Hepatocyte (in vitro differentiated cells): ENCODE data around the gene COPS7A. TPM values are rescaled to one million over a fixed set of nuclear protein-coding genes. Genes with fewer than 3 reads are reported as not detected.

Experiments
- DNase-seq: peaks from one replicate; pipeline ENCODE4 v3.0.0-alpha.2; 2016; ENCODE audit warnings: low spot score
- H2AFZ ChIP-seq: fragments of 200-600 bp; sonication (generic); 2 replicates; pipeline ENCODE4 v1.6.0; 2016; ENCODE audit warnings: antibody characterized with exemption, mild to moderate bottlenecking
- H3K27ac ChIP-seq: fragments of 200-600 bp; sonication (generic); 2 replicates; pipeline ENCODE4 v1.5.1; 2016; ENCODE audit warnings: mild to moderate bottlenecking
- H3K27me3 ChIP-seq: fragments of 200-600 bp; sonication (generic); 2 replicates; pipeline ENCODE4 v1.6.1; 2016
- H3K36me3 ChIP-seq: fragments of 200-600 bp; sonication (generic); replicated peaks from 2 replicates; pipeline ENCODE4 v1.5.1; 2016; ENCODE audit warnings: low read depth; ENCODE audit not compliant: insufficient read depth
- H3K4me1 ChIP-seq: fragments of 200-600 bp; sonication (generic); 2 replicates; pipeline ENCODE4 v1.5.1; 2016; ENCODE audit warnings: mild to moderate bottlenecking, moderate library complexity; ENCODE audit not compliant: insufficient read depth
- H3K4me2 ChIP-seq: fragments of 200-600 bp; sonication (generic); 2 replicates; pipeline ENCODE4 v1.6.0; 2016
- H3K4me3 ChIP-seq: fragments of 200-600 bp; sonication (generic); 2 replicates; pipeline ENCODE4 v1.5.1; 2016; ENCODE audit warnings: mild to moderate bottlenecking
- H3K79me2 ChIP-seq: fragments of 200-600 bp; sonication (generic); 2 replicates; pipeline ENCODE4 v1.6.0; 2017; ENCODE audit warnings: mild to moderate bottlenecking
- H3K9me2 ChIP-seq: fragments of 200-600 bp; sonication (generic); replicated peaks from 2 replicates; pipeline ENCODE4 v1.6.0; 2017; ENCODE audit warnings: mild to moderate bottlenecking; ENCODE audit not compliant: insufficient read depth
- H3K9me3 ChIP-seq: fragments of 200-600 bp; sonication (generic); 2 replicates; pipeline ENCODE4 v1.5.1; 2016; ENCODE audit warnings: low read depth, mild to moderate bottlenecking
- H4K20me1 ChIP-seq: fragments of 200-600 bp; sonication (generic); 2 replicates; pipeline ENCODE4 v1.6.0; 2016; ENCODE audit warnings: mild to moderate bottlenecking; ENCODE audit not compliant: insufficient read depth, poor library complexity, severe bottlenecking
- EZH2 ChIP-seq: fragments of 200-600 bp; sonication (generic); IDR thresholded peaks from 2 replicates; pipeline ENCODE4 v1.6.1; 2016; ENCODE audit warnings: antibody characterized with exemption, mild to moderate bottlenecking, borderline replicate concordance
- EZH2phosphoT487 ChIP-seq: fragments of 200-600 bp; sonication (generic); IDR thresholded peaks from one replicate; pipeline ENCODE4 v1.6.1; 2018; ENCODE audit warnings: antibody characterized with exemption, mild to moderate bottlenecking, low read depth, moderate library complexity; ENCODE audit not compliant: unreplicated experiment, severe bottlenecking
- WGBS: methylation state at CpG from one replicate; pipeline ENCODE4 v1.1.6; 2016; ENCODE audit warnings: low lambda C conversion rate; ENCODE audit errors: missing lambda C conversion rate; 5-methylcytosine and 5-hydroxymethylcytosine counted together
- polyA plus RNA-seq: library from polyadenylated mRNA; unstranded; fragments of >200 nt; fragmentation: Nextera tagmentation; extraction: Ambion mirVana; gene quantifications from 2 replicates; pipeline ENCODE4 v1.2.1, GENCODE V29; 2016
- total RNA-seq: library from RNA; depleted of rRNA; stranded (reverse); fragments of >200 nt; gene quantifications from 2 replicates; pipeline ENCODE4 v1.2.3, GENCODE V29; 2014
- TF ChIP-seq, protein P1 (sequence below): fragments of 200-600 bp; sonication (generic); IDR thresholded peaks from 2 replicates; pipeline ENCODE4 v1.5.1; 2016; ENCODE audit warnings: antibody characterized with exemption, mild to moderate bottlenecking; ENCODE audit not compliant: poor library complexity

COPS7A gene
- total and polyA plus RNA-seq, 2 experiments from 2014 or later = 46.9 to 73.6 TPM

DNA sequence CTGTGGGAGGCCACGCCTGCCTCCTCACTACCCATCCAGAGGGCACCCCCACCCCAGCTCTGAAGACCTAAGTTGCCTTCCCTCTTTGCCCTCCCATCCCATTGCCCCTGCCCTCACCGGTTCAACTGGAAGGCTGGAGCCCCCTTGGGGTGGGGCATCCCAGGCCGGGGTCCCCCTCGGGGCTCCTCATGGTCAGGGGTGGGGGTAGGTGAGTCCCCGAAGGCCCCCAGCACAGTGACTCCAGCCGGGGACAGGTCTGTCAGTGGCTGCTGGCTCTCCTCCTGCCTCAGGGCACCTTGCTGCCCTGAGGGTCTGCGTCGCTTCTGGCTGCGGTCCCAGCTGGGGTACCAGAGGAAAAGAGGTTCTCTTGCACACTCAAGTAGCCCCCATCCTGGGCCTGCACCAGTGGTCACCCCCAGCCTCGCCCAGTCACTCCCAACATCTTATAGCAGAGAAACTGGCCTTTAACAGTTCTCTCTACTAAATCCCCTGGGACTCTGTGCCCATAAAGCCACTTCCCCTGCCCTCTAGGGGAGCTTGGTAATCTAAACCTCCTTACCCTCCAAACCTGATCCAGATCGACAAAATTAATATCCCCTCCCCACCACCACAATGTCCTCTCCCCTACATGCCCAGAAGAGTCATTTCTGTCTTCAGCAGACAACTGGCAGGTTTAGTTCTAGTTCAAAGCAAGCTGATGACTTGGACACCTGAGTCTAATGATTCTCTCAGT is 28.4 kb upstream of the COPS7A start:
- Histone ChIP-seq H3K27ac (no peak overlapping the region), H3K4me2 (no peak overlapping the region), H3K9me2 (no peaks in the 10 kb centered on the region), H3K27me3 (peaks cover 32% of the 10 kb centered on the region), H3K79me2 (peaks cover 7% of the 10 kb centered on the region), H3K9me3 (no peaks in the 10 kb centered on the region), H3K4me1 (peaks cover 6% of the 10 kb centered on the region), H4K20me1 (no peaks in the 10 kb centered on the region), H2AFZ (no peak overlapping the region), H3K4me3 (no peak overlapping the region), H3K36me3 (no peaks in the 10 kb centered on the region)
- no peak for DNase-seq
- no peak for TF ChIP-seq EZH2
- TF ChIP-seq, protein P1, sequence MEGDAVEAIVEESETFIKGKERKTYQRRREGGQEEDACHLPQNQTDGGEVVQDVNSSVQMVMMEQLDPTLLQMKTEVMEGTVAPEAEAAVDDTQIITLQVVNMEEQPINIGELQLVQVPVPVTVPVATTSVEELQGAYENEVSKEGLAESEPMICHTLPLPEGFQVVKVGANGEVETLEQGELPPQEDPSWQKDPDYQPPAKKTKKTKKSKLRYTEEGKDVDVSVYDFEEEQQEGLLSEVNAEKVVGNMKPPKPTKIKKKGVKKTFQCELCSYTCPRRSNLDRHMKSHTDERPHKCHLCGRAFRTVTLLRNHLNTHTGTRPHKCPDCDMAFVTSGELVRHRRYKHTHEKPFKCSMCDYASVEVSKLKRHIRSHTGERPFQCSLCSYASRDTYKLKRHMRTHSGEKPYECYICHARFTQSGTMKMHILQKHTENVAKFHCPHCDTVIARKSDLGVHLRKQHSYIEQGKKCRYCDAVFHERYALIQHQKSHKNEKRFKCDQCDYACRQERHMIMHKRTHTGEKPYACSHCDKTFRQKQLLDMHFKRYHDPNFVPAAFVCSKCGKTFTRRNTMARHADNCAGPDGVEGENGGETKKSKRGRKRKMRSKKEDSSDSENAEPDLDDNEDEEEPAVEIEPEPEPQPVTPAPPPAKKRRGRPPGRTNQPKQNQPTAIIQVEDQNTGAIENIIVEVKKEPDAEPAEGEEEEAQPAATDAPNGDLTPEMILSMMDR = no peak
- no peak for TF ChIP-seq EZH2phosphoT487
- 86% methylated on average over 11 of the region's 11 CpGs for WGBS

GRCh38 chr12:6696690-6697583 is 26.9 kb upstream of the COPS7A start:
- no peak overlapping the region for H3K4me2 ChIP-seq
- peaks cover 44% of the 10 kb centered on the region for H3K27me3 ChIP-seq
- H3K27ac ChIP-seq = no peak overlapping the region
- H3K79me2 ChIP-seq = no peaks in the 10 kb centered on the region
- no peaks in the 10 kb centered on the region for H3K9me3 ChIP-seq
- H4K20me1 ChIP-seq = no peaks in the 10 kb centered on the region
- peaks cover 10% of the 10 kb centered on the region for H3K4me1 ChIP-seq
- H3K9me2 ChIP-seq = no peaks in the 10 kb centered on the region
- no peak overlapping the region for H3K4me3 ChIP-seq
- no peak overlapping the region for H2AFZ ChIP-seq
- WGBS = 91% methylated on average over 17 of the region's 17 CpGs
- TF ChIP-seq EZH2 = no peak
- no peak for TF ChIP-seq EZH2phosphoT487
- TF ChIP-seq, protein P1 = no peak
- DNase-seq = no peak
- no peaks in the 10 kb centered on the region for H3K36me3 ChIP-seq

DNA sequence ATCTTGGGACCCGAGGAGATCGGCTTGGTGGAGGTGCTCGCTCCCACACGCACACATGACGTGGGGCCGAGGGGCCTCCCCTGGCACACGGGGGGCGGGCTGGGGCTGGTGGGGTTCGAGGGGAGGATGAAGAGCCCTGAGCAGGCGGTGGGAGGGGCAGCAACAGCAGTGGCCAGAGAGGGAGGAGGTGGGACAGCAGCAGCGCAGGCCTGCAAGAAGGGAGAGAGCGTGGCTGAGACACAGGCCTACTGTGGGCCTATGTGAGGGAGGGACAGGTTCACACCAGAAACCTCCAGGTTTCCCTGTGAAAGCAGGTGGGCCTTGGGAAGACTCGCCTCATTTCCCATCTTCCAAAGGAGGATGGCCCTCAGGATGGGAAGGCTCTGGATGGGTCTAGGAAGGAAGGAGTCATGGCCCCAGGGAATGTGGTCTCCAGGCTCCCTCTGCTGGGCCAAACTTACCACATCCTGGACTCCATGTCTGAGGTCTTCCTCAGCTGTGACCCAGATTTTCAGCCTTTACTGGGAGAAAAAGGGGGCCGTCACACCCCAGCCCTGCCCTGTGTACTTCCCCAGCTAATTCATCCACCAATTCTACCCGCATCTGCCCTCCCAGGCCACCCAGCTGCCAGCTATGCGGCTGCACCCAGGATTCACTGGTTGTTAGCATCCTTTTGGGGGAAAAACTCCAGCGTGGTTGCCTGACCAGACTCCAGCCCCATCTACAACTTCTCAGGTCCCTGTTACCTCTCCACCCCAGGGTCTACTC is 26.1 kb upstream of the COPS7A start:
- Histone ChIP-seq H3K79me2 (no peaks in the 10 kb centered on the region), H3K36me3 (no peaks in the 10 kb centered on the region), H3K9me3 (no peaks in the 10 kb centered on the region), H4K20me1 (no peaks in the 10 kb centered on the region), H3K4me1 (peaks cover 10% of the 10 kb centered on the region), H3K27me3 (peaks cover 52% of the 10 kb centered on the region), H3K27ac (no peak overlapping the region), H3K9me2 (no peaks in the 10 kb centered on the region), H3K4me3 (no peak overlapping the region), H3K4me2 (no peak overlapping the region), H2AFZ (no peak overlapping the region)
- TF ChIP-seq EZH2phosphoT487 (no peak), EZH2 (no peak)
- TF ChIP-seq, protein P1 = peak; percentile 43
- WGBS = 76% methylated on average over 16 of the region's 17 CpGs
- peak; percentile 63 for DNase-seq
